NOMO-1 (cell line): ENCODE results near the gene FAM114A1.
A peak's percentile ranks its signal among the peaks of the same experiment; 100 is the strongest.
"Not testable (repeated sequence)": the region's sequence is repeated elsewhere in the genome, so short reads cannot be mapped to it uniquely, and the experiment has no call there.

Source experiments
- DNase-seq, 2 experiments: peaks; one replicate each; lab custom pipeline; 2025; ENCODE audit not compliant: unreplicated experiment in 2 of 2; lab: John Stamatoyannopoulos, UW

The FAM114A1 gene

DNA sequence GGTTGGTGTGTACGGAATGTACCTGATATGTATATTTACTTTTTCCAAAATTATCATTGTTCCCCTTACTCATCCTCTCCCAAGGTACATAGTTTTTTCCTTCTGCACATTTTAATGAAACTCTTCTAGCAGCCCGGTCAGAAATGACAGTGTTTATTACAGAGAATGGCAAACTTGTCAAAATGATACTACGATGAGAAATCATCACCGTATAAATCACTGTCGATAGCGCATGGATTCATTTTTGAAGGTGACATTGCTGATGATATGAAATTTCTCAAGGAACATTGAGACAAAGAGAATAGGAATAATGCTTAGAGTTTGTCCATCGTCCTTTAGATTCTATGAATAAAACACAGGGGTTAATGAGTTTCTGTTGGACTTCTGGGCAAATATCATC, 30.6 kb downstream of the FAM114A1 start:
- no peak for DNase-seq

DNA sequence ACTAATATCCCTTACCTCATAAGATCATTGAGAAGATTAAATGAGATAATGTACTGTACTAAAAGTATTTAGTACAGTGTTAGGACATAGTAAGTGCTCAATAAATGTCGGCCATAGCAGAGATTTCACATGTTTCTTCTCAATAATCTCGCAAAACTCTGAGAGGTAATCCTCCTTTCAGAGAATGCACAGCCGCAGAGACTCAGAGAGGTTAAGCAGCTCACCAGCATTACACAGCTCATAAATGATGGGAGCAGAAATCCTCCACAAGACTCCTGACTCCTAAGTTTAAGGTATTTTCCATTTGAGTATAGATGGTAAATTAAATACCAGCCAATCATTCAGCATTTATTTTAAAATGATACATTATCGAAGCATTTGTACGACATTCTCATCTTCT, 34.6 kb downstream of the FAM114A1 start:
- no peak for DNase-seq

DNA sequence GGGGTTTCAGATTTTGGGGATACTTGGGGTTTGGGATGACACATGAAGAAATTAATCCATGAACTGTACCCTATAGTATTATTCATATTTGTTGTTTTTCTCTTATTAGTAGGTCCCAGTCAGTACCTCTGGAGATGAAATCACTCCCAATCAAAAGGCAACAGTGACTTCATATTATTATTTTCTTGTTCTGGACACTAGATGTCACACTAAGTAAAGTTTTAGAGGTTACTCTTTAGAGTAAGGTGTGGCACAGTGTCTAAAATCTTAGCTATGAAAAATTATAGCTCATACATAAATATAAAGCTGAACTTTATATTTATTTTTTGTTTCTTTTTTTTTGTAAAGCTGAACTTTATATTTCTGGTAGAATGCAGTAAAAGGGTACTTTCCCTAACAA, 35.1 kb downstream of the FAM114A1 start:
- DNase-seq, result peak in 1 of 2 experiments; percentile 58

DNA sequence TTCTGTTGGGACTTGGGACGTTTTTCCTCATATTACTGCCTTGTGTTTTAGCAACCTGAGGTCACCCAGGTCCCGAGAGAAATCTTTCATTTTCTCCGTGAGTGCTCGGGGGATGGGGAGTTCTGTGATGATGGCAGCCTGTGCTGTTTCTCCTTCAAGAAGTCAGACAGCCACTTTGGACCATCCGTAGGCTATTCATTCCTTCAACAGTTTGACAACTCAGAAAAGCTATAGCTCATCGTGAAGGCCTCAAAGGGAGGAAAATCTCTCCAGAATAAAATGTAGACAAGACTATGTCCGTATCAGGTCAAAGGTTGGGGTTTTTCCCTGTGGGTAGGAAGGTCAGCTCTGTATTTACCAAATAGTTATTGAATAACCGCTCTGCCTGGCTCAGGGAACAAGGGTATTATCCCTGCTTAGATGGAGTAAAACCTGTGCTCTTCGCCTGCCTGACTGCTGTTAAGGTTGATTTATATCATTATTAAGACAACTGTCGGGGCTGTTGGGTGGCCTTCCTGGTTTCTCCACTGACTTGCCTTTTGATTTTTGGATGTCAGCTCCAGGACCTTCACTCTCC, 36.6 kb downstream of the FAM114A1 start:
- no peak for DNase-seq

DNA sequence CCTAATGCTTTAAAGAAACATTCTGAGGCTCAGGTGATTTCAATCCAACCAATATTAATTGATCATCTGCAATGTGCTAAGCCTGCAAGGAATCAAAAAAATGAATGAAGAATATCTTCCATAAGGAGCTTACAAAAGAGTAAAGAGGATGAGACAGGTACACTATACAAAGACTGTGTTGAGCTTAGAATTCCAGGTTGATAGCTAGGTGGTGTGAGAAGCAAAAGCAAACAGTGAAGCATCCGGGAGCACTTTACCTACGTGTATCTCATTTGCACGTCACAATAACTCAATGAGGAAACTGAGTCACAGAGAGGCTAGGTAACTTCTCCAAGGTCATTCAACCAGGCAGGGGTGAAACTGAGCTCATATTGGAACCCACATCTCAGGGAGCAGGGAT, 37.1 kb downstream of the FAM114A1 start:
- DNase-seq, result no peak

DNA sequence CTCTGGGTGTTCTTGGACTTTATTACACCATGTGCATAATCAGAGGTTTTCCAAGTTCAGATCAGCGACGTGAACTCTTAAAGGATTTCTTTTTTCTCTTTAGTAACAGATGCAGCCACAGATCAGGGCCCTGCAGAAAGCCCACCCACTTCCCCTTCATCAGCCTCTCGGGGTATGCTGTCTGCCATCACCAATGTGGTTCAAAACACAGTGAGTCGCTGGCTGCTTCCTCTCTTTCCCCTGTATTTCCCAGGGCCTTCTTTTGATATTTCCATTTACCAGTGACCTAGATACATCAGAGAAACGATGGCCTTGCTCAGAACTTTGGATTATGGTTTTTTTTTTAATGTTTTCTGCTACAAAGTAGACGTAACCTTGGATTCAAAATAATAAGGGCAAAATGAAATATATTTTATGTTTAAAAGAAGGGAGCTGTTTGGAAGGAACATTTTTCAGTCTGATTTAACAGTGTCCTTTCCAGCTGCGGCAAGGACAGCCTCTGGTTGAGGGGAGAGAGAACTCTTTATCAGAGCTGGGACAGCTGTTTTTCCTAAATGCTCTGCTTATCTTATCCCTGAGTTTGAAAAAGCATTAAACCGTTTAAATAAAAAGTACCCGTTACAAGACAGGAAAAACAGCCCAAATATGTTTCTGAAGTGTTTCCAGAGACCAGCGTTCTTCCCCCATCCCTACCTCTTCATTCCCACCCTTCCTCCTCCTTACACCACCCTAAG, 38.2 kb downstream of the FAM114A1 start:
- DNase-seq, result no peak

DNA sequence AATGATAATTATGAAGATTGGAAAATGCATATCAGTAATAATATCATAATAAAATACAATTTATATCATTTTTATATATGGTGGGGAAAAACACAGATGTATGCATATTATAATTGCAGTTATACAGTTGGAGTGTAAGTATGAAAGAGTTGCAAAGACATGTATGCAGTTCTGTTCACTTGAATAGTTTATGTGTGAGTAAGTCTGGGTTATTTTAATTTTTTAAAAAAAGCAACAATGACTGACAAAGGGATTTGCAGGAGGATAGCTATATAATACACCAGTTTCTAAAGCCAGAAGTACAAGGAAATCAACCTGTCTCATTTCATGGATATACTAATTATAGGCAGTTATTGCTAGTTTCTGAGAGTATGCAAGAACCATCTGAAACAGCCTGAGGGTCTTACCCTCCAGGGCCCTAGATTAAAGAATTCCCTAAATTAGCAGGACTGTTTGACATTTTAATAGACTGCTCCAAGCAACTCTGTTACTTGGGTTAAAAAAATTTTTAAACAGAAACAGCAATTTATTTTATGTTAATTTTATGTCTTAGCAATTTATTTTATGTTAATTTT, 40.2 kb downstream of the FAM114A1 start:
- DNase-seq, result no peak

DNA sequence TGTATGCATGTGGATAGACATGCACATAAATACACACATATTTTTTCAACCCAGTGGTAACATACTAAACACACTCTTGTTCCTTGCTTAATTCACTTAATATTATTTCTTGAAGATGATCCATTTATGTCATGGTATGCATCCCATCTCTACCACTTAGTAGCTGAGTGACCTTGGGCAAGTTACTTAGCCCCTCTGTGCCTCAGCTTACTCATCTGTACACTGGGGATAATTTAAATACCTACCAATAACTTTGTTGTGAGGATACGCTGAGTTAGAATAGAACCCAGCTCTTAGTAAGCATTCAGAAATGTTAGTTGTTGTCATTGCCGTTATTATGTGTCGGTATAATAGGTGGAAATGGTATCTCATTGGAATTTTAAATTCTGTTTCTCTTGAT, 41.4 kb downstream of the FAM114A1 start:
- DNase-seq, result no peak

DNA sequence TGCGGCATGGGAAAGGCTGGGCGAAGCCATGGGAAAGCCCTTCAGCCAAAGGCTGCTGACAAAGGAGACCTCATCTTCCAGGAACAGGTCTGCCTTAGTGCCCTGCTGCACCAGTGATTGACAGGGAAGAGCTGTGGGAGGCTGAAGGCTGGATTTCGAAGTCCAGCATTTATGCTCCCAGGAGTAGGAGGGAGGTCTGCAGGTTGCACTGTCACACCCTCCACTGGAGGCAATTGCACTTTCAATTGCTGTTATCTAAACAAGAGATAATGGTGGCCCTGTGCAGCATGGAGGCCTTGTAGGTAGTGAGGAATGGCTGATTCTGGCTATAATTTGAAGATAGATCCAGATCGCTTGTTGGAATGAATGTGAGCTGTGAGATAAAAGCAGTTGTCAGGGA, 43.7 kb downstream of the FAM114A1 start:
- no peak for DNase-seq

DNA sequence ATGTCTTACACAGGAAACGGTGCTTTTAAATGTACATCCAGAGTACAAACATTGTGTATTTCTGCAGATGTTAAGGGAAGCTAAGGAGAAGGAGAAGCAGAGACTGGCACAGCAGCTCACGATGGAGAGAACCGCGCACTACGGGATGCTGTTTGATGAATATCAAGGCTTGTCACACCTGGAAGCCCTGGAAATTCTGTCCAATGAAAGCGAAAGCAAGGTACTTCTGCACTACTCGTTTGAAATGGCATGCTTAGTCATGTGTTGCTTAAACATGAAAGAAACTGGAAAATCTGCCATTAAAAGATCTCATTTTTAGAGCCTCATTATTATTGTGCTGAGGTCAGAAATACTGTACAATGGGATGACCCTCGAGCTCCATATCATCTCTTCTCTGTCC, 47.2 kb downstream of the FAM114A1 start:
- DNase-seq, result no peak

DNA sequence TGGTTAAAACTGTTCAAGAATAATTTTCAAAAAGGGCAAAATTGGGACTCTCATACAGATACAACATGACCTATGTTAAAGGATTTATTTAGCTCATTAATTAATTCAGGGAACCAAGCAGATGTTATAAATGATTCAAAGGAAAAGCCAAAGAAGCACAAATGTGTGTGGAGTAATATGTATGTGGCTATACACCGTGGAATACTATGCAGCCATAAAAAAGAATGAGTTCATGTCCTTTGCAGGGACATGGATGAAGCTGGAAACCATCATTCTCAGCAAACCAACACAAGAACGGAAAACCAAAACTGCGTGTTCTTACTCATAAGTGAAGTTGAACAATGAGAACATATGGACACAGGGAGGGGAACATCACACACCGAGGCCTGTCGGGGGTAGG, 48.7 kb downstream of the FAM114A1 start:
- not testable (repeated sequence) for DNase-seq

DNA sequence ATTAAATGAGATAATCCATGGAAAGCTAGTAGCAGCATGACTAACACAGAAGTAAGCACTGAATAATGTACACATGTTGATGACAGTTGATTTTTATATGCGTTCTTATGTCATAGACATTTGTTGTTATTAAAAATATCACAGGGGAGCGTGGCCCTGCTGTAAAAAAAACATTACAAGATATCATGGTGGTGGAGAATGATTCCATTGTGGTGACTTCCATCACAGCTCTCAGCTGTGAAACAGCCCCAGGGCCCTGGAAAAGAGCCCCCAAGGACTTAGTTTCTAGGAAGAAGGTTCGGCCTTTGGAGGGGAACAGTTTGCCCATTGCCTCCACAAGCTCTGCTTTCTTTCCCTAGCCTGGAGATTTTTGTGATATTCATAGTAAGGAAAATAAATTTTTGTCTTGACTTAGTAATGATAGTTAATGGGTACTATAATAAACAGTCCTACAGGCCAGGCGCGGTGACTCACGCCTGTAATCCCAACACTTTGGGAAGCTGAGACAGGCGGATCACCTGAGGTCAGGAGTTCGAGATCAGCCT, 49.9 kb downstream of the FAM114A1 start:
- DNase-seq, result no peak

DNA sequence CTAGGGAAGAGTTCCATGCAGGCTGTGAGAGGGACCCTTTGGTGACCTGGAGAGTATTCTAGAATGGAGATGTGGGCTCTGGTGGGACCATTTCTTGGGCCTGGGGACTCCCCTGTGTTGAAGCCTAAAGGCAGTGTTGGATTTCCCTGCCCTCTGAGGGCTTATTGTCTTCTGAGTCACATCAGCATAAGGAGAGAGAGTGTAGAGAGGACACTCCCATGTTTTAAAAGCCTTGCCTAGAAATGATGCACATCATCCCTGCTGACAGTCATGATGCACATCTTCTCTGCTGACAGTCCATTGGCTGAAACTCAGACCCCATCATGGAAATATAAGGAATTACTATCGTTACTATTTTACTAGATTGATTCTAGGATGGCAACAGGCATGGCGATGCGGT, 51.9 kb downstream of the FAM114A1 start:
- DNase-seq, result no peak

DNA sequence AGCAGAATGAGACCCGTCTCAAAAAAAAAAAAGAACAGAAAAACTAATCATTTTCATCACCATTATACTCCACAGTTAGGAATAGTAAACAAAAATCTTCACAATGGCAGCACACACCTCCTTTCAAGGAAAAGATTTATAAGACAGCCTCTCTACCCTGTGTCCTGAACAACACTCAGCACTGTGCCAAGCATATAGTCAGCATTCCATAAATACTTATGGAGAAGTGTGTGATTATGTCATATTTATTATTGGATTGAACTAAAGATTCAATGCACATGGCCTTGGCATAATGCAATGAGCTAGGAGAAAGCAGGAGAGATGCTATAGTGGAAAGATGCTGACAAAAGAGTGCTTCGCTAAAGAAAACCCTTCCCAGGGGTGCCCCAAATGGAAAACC, 52.6 kb downstream of the FAM114A1 start:
- DNase-seq, result no peak

DNA sequence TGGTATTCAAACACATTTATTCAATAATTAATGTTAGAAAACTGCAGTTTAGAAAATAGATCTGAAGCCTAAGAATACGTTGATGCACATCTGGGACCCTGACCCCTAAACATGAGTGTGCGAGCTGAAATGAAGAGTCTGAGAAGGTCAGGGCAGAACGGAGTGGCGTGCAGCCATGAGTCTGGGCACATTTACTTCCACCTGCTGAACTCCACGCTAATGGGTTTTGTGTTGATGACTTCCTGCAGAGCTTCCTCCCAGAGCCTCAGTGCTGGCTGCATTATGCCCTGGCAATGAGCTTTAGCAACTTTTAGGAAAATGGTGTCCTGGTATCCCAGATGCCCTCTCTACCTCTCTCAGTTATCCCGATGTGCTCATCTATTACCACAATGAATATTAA, 53.1 kb downstream of the FAM114A1 start:
- no peak for DNase-seq

DNA sequence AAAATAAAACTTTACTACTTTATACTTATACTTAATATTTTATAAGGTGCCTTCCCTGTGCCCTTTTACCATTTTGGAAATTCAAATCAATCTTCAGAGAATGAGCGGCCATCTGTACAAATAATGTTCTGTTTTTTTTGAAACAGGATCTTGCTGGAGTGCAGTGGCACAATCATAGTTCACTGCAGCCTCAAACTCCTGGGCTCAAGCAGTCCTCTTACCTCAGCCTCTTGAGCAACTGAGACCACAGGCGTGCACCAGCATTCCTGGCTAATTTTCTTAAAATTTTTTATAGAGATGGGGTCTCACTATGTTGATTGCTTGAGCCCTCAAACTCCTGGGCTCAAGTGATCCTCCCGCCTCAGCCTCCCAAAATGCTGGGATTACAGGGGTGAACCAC, 53.5 kb downstream of the FAM114A1 start:
- DNase-seq, result no peak

DNA sequence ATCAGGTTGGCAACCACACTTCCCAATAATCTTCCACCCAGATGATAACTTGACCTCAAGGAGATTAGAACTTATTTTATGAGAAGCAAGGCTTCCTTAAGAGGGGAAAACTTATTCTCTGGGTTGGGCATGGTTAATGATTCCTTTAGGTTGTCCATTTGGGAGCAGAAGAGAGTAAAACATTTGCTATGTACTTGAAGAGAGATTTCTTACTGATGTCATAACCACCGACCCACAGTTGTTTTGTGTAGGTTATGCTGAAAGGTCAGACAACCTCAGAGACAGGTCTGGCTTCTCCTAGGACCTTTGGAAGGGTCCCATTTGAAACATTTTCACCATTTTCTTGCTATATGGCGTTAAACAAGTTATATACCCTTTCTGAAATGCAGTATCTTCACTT, 56.1 kb downstream of the FAM114A1 start:
- no peak for DNase-seq

DNA sequence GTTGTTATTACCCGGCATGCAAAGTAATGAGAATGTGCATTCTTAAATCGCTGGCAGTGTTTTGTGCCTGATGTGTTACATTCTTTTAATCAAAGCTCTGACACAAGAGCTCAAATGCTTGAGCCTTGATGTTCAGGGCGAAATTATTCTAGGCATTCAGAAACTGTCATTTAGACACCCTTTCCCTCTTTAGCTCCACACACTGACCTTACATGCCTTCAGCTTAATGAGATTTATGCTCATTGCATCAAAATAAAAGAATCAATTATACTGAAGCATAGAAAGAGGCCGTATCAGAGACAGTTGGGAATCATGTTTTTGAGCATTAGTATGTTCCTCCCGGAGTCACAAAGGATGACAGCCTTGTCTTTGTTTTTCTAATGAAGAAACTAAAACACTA, 56.7 kb downstream of the FAM114A1 start:
- no peak for DNase-seq

DNA sequence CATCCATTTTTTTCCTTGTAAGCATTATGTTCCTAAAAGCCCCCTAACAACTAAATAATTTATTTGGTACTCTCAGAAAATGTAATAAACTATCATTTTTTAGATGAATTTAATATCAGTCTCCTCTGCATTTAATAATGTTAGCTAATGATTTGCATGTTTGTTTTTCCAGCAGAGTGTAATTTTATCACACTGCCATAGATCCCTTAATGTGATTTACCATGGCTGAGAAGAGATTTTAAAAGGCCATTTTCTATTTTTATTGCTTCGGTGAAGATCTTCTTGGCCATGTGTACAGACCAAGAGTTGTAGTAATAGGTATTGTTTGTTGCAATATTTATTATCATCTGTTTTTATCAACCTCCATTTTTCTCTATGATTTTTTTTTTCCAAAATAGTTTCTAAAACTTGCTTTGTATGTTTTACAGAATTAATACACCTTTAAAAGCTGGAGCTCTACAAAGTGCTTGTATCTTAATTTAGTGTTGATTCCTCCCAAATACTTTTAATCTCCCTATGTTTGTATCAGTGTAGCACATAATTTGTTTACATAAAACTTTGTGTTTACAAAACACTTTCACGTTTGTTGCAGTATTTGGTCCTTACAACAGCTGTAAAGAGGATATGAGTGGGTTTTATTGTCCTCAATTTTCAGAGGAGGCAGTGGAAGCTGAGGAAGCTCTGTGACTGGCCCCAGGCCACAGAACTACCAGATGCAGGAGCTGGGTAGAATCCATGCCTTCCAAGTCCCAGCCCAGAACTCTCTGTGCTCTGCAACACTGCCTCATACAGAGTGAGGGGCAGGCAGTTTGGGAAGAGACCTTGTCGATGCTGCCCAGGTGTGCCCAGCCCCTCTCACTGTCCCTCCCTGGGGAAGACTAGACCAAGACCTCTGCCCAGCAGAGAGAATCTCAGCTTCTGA, 58.1 kb downstream of the FAM114A1 start:
- no peak for DNase-seq

DNA sequence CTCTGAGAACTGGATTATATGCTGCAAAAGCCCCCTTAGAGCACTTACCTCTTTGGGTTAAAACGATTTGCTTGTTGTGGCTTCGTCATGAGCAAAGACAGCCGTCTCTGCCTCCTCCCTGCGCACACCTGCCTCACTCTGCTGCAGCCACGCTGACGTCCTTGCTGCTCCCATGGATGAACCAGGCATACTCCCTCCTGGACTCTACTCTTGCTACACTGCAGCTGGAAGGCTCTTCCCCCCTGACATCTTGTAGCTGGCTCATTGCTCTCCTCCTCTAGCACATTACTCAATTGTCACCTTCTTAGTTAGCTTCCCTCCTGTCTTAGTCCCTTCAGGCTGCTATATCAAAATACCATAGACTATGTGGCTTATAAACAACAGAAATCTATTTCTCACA, 59.3 kb downstream of the FAM114A1 start:
- no peak for DNase-seq

DNA sequence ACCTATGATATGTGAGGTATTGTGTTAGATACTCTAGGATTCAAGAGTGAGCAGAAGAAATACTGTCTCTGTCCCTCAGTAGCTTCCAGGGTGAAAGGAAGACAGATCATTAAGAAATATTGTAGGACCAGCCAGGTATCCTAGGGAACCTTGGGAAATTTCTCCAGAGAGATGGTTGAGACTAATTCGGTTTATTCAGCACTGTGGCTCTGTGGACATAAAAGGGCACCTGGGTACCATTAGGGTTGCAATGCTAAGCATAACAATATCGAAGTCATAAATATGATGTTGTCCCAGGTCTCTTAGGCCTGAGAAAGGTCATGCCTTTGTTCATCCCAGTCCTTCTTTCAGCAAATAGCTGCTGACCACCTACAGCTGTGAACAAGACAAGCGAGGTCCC, 61.0 kb downstream of the FAM114A1 start:
- no peak for DNase-seq
